ENCODE measurements around the gene TTYH3.
A peak's percentile ranks its signal among the peaks of the same experiment; 100 is the strongest.

TTYH3 gene

GRCh38 chr7:2617325-2617905 is 14.4 kb upstream of the TTYH3 start:
- DNase-seq: no peak

GRCh38 chr7:2619116-2619515 is 12.7 kb upstream of the TTYH3 start:
- peak; percentile 74 for DNase-seq

- peak; percentile 74 for DNase-seq
Observed at GRCh38 chr7:2621061-2621828, 10.5 kb upstream of the TTYH3 start.

DNA sequence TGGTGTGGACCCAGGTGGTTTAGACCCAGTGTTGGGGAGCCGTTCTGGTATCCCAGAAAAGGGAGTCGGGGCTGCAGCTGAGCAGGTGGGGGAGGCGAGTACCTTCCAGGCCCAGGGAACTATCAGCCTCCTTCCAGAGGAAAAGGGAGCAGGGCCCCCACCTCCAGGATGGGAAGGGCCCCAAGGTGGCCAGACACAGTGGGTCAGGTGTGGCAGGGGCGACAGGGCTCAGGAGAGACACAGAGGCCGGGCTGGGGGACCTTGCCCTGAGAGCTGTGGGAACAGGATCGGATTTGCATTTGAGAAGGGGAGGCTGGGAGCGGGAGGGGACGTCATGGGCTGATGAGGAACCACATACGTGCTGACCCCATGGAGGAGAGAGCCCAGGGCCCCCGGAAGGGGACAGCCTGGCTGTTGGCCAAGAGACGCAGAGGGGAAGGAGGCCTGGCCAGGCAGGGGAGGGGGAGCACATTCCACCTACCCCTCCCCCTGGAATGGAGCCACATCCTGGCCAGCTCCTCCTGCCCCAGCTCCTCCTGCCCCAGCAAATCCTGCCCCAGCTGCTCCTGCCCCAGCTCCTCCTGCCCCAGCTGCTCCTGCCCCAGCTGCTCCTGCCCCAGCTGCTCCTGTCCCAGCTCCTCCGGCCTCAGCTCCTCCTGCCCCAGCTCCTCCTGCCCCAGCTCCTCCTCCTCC is 9.7 kb upstream of the TTYH3 start:
- peak; percentile 52 for DNase-seq

DNA sequence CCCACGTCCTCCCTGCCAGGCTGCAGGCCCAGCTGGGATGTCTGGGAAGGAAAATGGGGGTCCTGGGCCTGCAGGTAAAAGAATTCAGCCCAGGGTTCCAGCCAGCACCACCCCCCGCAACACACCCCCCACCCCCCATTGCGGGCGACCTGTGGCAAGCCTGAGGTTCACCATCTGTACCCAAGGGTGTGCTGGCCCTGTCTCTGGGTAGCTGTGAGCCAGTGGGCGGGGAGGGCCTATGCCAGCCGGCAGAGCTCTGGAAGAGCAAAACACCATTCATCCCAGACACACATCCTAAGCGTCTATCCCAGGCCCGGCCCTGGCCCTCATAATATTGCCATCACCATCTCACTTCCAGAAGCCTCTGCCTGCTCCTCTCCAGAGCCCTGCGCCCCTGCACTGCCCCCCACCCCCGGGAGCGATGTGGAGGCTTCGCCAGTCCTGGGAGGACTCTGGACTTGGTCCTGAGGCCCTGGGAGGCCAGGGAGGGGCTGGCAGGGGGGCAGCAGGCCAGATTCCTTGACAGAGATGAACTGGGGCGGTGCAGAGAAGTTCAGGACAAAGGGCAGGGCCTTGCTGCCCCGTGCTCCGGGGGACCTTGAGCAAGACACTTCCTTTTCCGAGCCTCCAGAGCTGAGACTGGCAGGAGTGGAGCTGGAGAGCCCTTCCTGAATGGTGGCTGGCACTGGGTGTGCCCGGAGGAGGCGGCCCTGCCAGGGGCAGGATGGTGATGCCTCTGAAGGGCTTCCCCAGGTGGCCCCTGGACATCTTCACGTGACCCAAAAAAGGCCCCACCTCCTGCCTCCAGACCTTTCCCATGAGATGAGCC is 8.7 kb upstream of the TTYH3 start:
- no peak for DNase-seq

DNA sequence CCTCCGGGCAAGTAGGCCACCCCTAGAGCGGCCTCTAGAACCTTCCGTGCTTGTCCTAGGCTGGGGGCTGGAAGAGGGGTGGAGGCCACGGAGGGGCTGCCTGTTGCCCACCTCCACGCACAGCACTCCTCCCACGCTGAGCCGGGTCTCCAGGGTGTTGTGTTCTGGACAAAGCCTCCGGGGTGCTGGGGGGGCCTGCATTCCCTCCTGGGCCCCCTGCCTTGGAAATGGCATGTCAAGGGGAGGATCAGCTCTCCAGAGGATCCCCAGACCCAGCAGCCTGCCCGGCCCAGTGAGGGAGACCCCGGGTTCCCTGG is 8.1 kb upstream of the TTYH3 start:
- DNase-seq: no peak

GRCh38 chr7:2624293-2624886 is 7.4 kb upstream of the TTYH3 start:
- DNase-seq: no peak

DNA sequence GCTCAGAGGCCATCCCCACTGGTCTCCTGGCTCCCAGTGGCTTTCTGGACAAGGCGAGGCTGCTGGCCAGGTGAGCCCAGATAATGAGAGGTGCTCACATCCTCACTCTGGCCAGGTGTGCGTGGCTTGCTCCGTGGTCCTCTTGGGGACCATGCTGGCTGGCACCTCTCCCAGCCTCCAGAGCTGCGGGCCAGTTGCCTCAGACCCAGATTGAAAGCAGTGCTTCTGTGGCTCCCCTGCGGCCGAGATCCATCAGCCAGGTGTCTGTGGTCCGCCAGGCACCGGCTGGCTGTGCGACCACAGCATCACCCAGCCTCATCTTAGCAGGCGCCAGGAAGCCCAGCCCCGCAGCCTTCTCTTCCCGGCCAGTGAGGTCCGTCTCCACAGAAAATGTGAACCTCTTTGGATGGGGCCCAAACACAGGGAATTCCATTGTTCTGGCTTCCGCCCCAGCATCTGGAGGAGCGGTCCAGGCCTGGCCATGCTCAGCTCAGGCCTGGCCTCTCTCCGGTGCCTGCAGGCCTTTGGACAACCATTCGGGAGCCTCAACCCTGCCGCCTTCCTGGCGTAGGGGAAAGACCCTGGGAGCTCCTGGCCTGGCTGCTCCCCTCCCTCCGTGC is 5.2 kb upstream of the TTYH3 start:
- peak; percentile 89 for DNase-seq

DNA sequence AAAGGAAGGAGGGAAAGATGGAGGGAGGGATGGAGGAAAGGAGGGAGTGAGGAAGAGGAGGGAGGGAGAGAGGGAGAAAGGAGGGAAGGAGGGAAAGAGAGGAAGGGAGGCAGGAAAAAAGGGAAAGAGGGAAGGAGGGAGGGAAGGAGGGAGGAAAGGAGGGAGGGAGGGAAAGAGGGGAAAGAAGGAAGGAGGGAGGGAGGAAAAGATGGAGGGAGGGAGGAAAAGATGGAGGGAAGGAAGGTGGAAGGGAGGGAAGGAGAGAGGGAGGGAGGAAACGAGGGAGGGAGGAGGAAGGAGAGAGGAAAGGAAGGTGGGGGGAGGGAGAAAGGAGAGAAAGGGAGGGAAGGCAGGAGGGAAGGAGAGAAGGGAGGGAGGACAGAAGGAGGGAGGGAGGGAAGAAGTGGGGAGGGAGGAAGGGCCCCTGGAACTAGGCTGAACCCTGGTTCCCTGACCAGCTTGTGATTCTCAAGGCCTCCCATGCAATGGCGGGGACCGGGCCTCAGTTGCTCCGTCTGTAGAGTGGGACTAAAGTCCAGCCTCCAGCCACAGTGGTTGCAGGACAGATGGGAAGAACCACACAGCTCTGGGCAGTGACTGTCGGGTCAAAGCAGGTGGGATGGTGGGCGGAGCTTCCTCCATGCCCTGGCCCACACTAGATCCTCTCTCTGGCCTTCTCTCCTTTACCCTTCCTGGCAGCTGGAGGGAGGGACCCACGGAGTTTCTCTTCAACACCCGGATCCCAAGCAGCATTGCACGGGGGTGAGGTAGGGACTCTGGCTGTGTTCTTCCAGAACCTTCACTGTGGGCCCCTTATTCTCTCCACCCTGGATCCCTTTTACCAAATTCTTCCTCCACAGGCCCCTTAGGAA is 4.3 kb upstream of the TTYH3 start:
- DNase-seq: no peak

- DNase-seq: no peak
Observed at GRCh38 chr7:2628130-2628482, 3.7 kb upstream of the TTYH3 start.

DNA sequence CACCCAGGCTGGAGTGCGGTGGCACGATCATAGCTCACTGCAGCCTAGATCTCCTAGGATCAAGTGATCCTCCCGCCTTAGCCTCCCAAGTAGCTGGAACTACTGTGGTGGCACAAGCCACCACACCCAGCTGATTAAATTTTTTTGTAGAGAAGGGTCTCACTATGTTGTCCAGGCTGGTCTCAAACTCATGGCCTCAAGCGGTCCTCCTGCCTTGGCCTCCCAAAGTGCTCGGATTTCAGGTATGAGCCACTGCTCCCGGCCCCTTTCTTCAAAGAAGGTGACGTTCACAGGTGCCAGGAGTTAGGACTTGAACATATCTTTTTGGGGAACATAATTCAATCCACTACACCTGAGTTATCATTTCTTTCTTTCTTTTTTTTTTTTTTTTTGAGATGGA is 2.9 kb upstream of the TTYH3 start:
- DNase-seq: no peak

DNA sequence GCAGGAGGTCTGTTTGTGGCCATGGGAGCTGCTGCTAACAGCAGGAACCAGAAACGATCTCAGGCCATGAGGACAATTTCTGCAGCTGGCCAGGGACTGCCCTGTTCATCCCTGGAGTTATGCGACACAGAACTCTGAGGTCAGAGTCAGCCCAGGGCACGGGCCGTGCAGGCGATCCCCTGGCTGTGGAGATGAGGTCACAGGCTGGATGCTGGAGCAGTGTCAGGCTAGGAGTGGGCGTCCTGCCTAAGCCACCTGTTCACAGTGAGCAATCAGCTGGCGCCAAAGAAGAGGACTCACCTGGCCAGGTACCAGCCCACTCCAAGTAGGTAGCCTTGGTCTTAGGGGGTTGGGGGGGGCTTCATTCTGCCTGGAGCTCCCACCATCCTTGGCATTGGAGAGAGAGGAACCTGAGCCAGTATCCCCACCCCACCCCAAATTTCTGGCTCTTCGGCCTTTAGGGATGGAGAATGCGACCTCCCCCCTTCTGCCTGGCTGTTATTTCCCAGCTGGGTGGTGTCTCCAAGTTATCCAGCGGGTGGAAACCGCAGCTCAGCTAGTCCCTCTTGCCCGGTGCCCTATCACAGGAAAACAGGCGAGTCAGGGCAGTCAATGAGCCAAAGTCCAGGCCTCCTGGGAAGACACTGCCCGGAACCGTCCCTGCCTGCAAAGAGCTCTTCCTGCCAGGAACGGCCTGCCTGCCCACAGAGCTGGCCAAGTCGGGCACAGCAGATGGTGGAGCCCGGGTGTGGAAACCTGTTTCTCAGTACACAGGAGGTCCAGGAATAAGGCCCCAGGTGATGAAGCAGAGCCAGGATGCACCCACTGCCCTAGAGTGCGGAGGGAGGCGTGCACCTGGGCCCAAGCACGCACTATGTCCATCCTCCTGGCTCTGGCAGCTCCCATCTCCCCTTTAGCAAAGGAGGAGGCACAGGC is 1.8 kb upstream of the TTYH3 start:
- no peak for DNase-seq

DNA sequence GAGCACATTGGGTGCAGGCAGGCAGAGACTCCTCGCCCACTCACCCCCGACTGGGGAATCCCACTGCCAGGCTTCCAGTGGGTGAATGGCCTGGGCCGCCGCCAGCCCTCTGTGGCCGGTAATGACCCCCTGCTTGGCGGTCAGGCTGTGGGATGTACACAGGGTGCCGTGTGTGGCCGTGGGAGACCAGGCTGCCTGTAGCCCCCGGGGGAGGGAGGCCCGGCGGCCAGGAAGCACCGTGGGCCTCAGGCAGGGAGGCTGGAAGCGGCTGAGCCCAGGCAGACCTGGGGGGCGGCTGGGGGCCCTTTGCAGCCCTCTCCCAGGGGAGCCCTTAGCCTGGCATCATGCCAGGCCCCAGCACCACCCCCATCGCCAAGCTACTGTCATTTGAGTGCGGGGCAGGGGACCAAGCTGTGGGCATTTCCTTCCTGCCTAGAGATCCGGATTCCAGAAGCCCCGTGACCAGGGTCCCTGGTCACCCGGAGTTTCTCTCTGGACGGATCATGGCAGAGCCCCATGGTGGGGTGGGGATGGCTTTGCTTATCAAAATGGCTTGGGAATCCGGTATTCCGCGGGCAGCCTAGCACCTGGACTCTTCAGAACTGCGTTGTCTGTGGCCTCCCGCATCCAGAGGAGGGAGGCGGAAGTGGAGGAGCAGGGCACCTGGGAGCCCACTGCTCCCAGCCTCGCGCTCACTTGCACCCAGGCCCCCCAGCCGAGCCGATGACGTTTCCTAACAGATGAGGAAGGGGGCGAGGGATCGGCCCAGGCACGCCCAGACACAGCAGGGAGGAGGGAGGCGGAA is 1.1 kb downstream of the TTYH3 start:
- DNase-seq: peak; percentile 82

GRCh38 chr7:2633538-2634266 is 1.9 kb downstream of the TTYH3 start:
- DNase-seq: peak; percentile 89

GRCh38 chr7:2634267-2635145 is 2.7 kb downstream of the TTYH3 start:
- DNase-seq: no peak

DNA sequence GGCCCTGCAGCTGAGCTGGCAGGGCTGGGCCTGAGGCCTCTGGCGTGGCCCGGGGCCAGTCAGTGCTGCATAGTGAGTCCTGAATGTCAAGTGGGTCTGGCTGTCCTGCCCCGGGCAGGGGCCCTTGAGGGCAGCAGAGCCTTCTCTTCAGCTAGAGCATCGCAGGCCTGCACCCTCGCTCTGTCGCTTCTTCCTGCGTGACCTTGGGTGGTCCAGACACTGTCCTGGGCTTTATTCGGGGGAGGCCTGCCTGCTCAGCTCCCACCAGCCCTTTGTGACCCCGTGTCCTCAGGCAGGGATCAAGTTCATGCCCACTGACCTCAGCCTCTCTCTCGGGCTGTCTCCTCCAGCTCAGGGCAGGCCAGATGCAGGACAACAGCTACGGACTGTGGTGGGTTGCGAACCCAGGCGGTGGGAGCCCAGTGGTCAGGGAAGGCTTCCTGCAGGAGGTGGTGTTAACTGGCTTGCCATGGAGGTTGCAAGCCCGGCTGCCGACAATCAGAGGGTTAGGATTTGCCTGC is 3.4 kb downstream of the TTYH3 start:
- DNase-seq: no peak

Data from fibroblast of upper back skin (primary cell).